ENCODE measurements around the gene MACF1.

The MACF1 gene

GRCh38 chr1:39310691-39311090 lies 106.2 kb downstream of the MACF1 start:
- DNase-seq (ENCODE audit: low read depth) = no peak

- DNase-seq (ENCODE audit: low read depth) = no peak
These were observed 112.6 kb downstream of the MACF1 start for GRCh38 chr1:39317111-39317510.

- DNase-seq (ENCODE audit: low read depth) = no peak
These were observed 113.6 kb downstream of the MACF1 start for GRCh38 chr1:39317910-39318633.

- DNase-seq (ENCODE audit: low read depth) = no peak
These were observed 117.5 kb downstream of the MACF1 start for GRCh38 chr1:39321979-39322378.

GRCh38 chr1:39322431-39322830 lies 117.9 kb downstream of the MACF1 start:
- no peak for DNase-seq (ENCODE audit: low read depth)

- no peak for DNase-seq (ENCODE audit: low read depth)
These were observed 120.4 kb downstream of the MACF1 start for GRCh38 chr1:39324888-39325287.

- DNase-seq (ENCODE audit: low read depth) = no peak
These were observed 122.3 kb downstream of the MACF1 start for GRCh38 chr1:39326836-39327235.

GRCh38 chr1:39328095-39328494 lies 123.6 kb downstream of the MACF1 start:
- no peak for DNase-seq (ENCODE audit: low read depth)

GRCh38 chr1:39328586-39329121 lies 124.2 kb downstream of the MACF1 start:
- DNase-seq (ENCODE audit: low read depth) = no peak

- no peak for DNase-seq (ENCODE audit: low read depth)
These were observed 127.2 kb downstream of the MACF1 start for GRCh38 chr1:39331647-39332046.

- no peak for DNase-seq (ENCODE audit: low read depth)
These were observed 127.8 kb downstream of the MACF1 start for GRCh38 chr1:39332291-39332690.

GRCh38 chr1:39332828-39333227 lies 128.3 kb downstream of the MACF1 start:
- no peak for DNase-seq (ENCODE audit: low read depth)

- no peak for DNase-seq (ENCODE audit: low read depth)
These were observed 128.8 kb downstream of the MACF1 start for GRCh38 chr1:39333296-39333695.

- DNase-seq (ENCODE audit: low read depth) = no peak
These were observed 130.7 kb downstream of the MACF1 start for GRCh38 chr1:39335216-39335615.

- no peak for DNase-seq (ENCODE audit: low read depth)
These were observed 132.6 kb downstream of the MACF1 start for GRCh38 chr1:39337067-39337466.

- no peak for DNase-seq (ENCODE audit: low read depth)
These were observed 138.3 kb downstream of the MACF1 start for GRCh38 chr1:39342776-39343175.

GRCh38 chr1:39344394-39345154 lies 140.1 kb downstream of the MACF1 start:
- no peak for DNase-seq (ENCODE audit: low read depth)

GRCh38 chr1:39346872-39347271 lies 142.4 kb downstream of the MACF1 start:
- no peak for DNase-seq (ENCODE audit: low read depth)

GRCh38 chr1:39348278-39348677 lies 143.8 kb downstream of the MACF1 start:
- no peak for DNase-seq (ENCODE audit: low read depth)

GRCh38 chr1:39352881-39353280 lies 148.4 kb downstream of the MACF1 start:
- DNase-seq (ENCODE audit: low read depth) = peak; percentile 15

GRCh38 chr1:39354572-39354971 lies 150.1 kb downstream of the MACF1 start:
- DNase-seq (ENCODE audit: low read depth) = no peak

- no peak for DNase-seq (ENCODE audit: low read depth)
These were observed 154.0 kb downstream of the MACF1 start for GRCh38 chr1:39358491-39358890.

GRCh38 chr1:39359028-39359570 lies 154.6 kb downstream of the MACF1 start:
- DNase-seq (ENCODE audit: low read depth) = no peak

Data from GM04503 (cell line).